ENCODE results near the gene GLIS1.

The GLIS1 gene

DNA sequence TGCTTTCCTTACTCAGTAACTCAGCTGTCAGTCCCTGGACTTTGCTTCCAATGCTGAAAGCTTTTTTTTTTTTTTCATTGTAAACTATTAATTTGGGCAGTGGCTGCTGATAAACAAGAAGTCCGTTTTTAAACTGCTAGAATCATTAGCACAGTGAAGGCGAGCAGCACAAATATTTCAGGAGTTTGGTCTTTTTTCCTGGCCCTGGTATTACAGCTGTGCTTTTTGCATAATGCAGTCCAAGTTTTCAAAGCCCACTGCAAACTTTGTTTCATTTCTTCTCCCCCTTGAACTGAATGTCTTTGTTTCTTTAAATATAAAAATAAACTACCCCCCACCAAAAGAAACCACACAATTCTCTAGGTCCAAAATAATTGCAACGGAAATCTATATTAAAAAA, 6.6 kb downstream of the GLIS1 start:
- no peak overlapping the region for H3K4me3 ChIP-seq (ENCODE audit: low read depth, low read length)
- TF ChIP-seq MYC (IDR thresholded peaks at IDR 0.05; ENCODE audit: low read depth, low read length) (no peak), POLR2A (IDR thresholded peaks at IDR 0.05; ENCODE audit: extremely low read depth, insufficient read length) (no peak)
- TF ChIP-seq, protein P1, sequence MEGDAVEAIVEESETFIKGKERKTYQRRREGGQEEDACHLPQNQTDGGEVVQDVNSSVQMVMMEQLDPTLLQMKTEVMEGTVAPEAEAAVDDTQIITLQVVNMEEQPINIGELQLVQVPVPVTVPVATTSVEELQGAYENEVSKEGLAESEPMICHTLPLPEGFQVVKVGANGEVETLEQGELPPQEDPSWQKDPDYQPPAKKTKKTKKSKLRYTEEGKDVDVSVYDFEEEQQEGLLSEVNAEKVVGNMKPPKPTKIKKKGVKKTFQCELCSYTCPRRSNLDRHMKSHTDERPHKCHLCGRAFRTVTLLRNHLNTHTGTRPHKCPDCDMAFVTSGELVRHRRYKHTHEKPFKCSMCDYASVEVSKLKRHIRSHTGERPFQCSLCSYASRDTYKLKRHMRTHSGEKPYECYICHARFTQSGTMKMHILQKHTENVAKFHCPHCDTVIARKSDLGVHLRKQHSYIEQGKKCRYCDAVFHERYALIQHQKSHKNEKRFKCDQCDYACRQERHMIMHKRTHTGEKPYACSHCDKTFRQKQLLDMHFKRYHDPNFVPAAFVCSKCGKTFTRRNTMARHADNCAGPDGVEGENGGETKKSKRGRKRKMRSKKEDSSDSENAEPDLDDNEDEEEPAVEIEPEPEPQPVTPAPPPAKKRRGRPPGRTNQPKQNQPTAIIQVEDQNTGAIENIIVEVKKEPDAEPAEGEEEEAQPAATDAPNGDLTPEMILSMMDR (IDR thresholded peaks at IDR 0.05; ENCODE audit: low read depth, low read length): no peak
- TF ChIP-seq, protein P2, sequence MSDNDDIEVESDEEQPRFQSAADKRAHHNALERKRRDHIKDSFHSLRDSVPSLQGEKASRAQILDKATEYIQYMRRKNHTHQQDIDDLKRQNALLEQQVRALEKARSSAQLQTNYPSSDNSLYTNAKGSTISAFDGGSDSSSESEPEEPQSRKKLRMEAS (IDR thresholded peaks at IDR 0.05; ENCODE audit: low read depth, low read length): no peak
- DNase-seq (ENCODE audit: low read depth): no peak

GRCh38 chr1:53731779-53732305, 7.1 kb downstream of the GLIS1 start:
- TF ChIP-seq MYC (IDR thresholded peaks at IDR 0.05; ENCODE audit: low read depth, low read length) (no peak), POLR2A (IDR thresholded peaks at IDR 0.05; ENCODE audit: extremely low read depth, insufficient read length) (no peak)
- TF ChIP-seq, protein P2 (IDR thresholded peaks at IDR 0.05; ENCODE audit: low read depth, low read length): no peak
- TF ChIP-seq, protein P1 (IDR thresholded peaks at IDR 0.05; ENCODE audit: low read depth, low read length): no peak
- DNase-seq (ENCODE audit: low read depth): no peak
- H3K4me3 ChIP-seq (ENCODE audit: low read depth, low read length): no peak overlapping the region

- TF ChIP-seq MYC (IDR thresholded peaks at IDR 0.05; ENCODE audit: low read depth, low read length): no peak
- TF ChIP-seq, protein P1 (IDR thresholded peaks at IDR 0.05; ENCODE audit: low read depth, low read length): no peak
- no peak for TF ChIP-seq POLR2A (IDR thresholded peaks at IDR 0.05; ENCODE audit: extremely low read depth, insufficient read length)
- TF ChIP-seq, protein P2 (IDR thresholded peaks at IDR 0.05; ENCODE audit: low read depth, low read length): no peak
- no peak for DNase-seq (ENCODE audit: low read depth)
- H3K4me3 ChIP-seq (ENCODE audit: low read depth, low read length): no peak overlapping the region
These were observed 7.8 kb downstream of the GLIS1 start for GRCh38 chr1:53731043-53731600.

DNA sequence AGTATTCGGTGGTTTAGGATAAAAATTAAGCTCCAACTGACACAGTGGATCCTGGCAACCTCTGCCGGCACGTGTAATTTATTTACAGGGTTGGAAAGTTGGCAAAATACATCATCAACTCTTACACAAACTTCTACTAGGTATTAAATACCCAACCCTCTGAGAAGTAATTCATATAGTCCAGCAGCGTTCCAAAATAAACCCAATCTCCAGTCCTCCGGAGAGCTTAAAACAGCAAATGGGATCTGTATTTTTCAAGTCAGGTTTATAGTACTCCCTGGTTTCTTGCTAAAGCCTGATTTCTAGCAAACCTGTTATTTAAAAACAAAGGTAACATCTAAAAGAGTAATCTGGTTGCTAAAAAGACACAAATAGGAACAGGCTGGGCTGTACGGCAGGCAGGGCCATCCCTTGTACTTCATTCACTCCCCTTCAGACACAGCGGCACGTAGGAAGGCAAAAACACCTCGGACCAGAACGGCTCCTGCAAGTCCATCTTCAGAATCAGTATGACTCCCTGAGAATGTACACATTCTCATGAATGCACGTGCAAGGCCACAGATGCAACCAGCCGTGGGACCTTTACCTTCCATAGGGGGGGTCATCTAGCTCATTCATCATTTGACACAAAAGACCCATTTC, 8.6 kb downstream of the GLIS1 start:
- TF ChIP-seq, protein P2 (IDR thresholded peaks at IDR 0.05; ENCODE audit: low read depth, low read length): no peak
- TF ChIP-seq POLR2A (IDR thresholded peaks at IDR 0.05; ENCODE audit: extremely low read depth, insufficient read length) (no peak), MYC (IDR thresholded peaks at IDR 0.05; ENCODE audit: low read depth, low read length) (no peak)
- no peak for DNase-seq (ENCODE audit: low read depth)
- no peak overlapping the region for H3K4me3 ChIP-seq (ENCODE audit: low read depth, low read length)

DNA sequence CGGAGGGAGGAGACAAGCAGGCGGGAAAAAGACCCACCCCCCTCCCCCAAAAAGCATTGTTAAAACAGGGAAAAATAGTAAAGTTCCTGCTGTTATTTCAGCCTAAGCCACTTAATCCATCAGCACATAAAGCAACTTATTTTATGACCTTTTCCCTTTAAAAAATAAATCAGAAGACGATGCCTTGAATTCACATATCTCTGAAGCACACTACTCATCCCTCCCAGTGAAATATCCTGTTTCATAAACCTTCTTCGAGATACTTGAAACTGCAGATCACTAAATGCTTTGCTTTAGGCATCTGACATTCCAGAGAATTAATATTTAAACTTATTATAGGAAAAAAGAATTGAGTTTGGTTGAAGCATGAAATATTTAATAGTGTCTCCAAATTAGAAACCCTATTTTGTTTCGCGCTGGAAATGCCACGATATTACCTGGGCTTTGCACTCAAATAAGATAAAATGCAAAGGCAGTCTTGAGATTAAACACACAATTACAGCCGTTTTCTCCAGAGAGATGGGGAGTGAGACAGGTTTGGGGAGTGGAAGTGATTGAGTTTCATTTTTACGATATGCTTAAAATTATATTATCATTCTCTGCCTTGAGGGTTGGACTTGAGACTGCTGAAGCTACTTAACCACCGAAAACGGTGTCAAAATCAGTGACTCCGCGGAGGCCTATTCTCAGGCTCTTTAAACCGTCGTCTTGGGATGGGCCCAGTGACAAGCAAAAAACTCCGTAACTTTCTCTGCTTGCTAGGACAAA, 9.3 kb downstream of the GLIS1 start:
- no peak for TF ChIP-seq POLR2A (IDR thresholded peaks at IDR 0.05; ENCODE audit: extremely low read depth, insufficient read length)
- TF ChIP-seq MYC (IDR thresholded peaks at IDR 0.05; ENCODE audit: low read depth, low read length): no peak
- TF ChIP-seq, protein P2 (IDR thresholded peaks at IDR 0.05; ENCODE audit: low read depth, low read length): no peak
- TF ChIP-seq, protein P1 (IDR thresholded peaks at IDR 0.05; ENCODE audit: low read depth, low read length): no peak
- DNase-seq (ENCODE audit: low read depth): no peak
- no peak overlapping the region for H3K4me3 ChIP-seq (ENCODE audit: low read depth, low read length)

Data from NB4 (cell line).